ENCODE data around the gene CLK2. TPM values are rescaled to one million over a fixed set of nuclear protein-coding genes. Genes with fewer than 3 reads are reported as not detected.

Gene CLK2
- total and polyA plus RNA-seq, 2 of the 13 experiments (the other 11 are each of a cell fraction or from before 2014, with no cell fraction given): 20.1 to 73.5 TPM

DNA sequence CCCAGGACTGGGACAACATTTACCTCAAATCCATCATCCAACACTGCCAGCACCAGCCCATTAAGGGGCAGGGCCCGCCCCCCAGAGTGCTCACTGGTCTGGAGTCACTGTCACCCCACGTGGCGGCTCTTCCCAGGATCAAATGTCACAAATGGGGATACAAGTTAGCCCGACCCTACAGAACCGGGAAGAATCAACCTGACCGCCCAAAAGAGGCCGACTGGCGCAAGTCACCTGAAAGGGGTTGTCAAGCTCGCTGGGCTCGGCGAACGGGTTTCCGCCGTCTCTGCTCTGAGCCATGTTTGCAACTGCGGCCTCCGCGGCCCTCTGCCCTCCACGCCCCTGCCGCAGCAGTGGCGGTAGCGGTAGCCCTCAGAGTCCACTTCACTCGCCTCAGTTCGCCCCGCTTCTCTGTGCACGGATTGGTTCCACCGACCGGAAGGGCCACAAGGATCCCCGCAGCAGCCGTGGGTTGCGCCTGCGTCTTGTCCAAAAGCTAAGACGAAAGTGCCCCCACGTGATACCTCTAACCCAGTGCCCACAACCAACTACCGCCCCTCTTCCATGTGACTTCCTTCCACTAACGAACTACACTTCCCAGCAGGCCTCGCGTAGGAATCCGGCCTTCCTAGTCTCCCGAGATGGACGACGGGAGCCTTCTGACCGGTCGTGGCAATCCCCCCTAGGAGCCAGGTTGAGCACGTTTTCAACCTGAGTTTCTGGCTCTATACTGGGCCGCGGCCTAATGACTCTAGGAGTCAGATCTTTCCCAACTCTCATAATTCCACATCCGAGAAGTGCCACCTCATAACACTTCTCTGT lies 11.2 kb downstream of the CLK2 start, which contains the start of gene SCAMP3 (continued):
- TF ChIP-seq ZHX2 (IDR thresholded peaks at IDR 0.05; ENCODE audit: low read depth): peak; percentile 22; the same call in 1 of the 2 replicates
- TF ChIP-seq ZHX2 (CRISPR knock-in tag; IDR thresholded peaks at IDR 0.05; ENCODE audit: borderline replicate concordance): no peak
- TF ChIP-seq TCF12 (IDR thresholded peaks at IDR 0.05): no peak
- TF ChIP-seq TCF12 (CRISPR knock-in tag; IDR thresholded peaks at IDR 0.05): no peak
- no peak for TF ChIP-seq ZNF660 (CRISPR knock-in tag; IDR thresholded peaks at IDR 0.05; ENCODE audit: borderline replicate concordance, low read depth)
- TF ChIP-seq SMARCC2 (IDR thresholded peaks at IDR 0.05): no peak
- no peak for TF ChIP-seq CREB3 (CRISPR knock-in tag; IDR thresholded peaks at IDR 0.05)
- no peak for TF ChIP-seq JARID2 (CRISPR knock-in tag; IDR thresholded peaks at IDR 0.05; ENCODE audit: insufficient replicate concordance)
- TF ChIP-seq ZNF296 (CRISPR knock-in tag; conservative IDR thresholded peaks at IDR 0.05): no peak
- TF ChIP-seq POLR2AphosphoS2 (IDR thresholded peaks at IDR 0.05; ENCODE audit: low read depth, low read length): no peak
- TF ChIP-seq HNF4A (CRISPR knock-in tag; IDR thresholded peaks at IDR 0.05): no peak
- TF ChIP-seq ZNF569 (CRISPR knock-in tag; IDR thresholded peaks at IDR 0.05; ENCODE audit: borderline replicate concordance): peak; percentile 94
- TF ChIP-seq, protein P1, sequence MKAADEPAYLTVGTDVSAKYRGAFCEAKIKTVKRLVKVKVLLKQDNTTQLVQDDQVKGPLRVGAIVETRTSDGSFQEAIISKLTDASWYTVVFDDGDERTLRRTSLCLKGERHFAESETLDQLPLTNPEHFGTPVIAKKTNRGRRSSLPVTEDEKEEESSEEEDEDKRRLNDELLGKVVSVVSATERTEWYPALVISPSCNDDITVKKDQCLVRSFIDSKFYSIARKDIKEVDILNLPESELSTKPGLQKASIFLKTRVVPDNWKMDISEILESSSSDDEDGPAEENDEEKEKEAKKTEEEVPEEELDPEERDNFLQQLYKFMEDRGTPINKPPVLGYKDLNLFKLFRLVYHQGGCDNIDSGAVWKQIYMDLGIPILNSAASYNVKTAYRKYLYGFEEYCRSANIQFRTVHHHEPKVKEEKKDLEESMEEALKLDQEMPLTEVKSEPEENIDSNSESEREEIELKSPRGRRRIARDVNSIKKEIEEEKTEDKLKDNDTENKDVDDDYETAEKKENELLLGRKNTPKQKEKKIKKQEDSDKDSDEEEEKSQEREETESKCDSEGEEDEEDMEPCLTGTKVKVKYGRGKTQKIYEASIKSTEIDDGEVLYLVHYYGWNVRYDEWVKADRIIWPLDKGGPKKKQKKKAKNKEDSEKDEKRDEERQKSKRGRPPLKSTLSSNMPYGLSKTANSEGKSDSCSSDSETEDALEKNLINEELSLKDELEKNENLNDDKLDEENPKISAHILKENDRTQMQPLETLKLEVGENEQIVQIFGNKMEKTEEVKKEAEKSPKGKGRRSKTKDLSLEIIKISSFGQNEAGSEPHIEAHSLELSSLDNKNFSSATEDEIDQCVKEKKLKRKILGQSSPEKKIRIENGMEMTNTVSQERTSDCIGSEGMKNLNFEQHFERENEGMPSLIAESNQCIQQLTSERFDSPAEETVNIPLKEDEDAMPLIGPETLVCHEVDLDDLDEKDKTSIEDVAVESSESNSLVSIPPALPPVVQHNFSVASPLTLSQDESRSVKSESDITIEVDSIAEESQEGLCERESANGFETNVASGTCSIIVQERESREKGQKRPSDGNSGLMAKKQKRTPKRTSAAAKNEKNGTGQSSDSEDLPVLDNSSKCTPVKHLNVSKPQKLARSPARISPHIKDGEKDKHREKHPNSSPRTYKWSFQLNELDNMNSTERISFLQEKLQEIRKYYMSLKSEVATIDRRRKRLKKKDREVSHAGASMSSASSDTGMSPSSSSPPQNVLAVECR (CRISPR knock-in tag; IDR thresholded peaks at IDR 0.05; ENCODE audit: borderline replicate concordance): peak; percentile 98
- no peak; the same call in 1 of the 2 replicates for TF ChIP-seq AHR (CRISPR knock-in tag; IDR thresholded peaks at IDR 0.05)
- peak; percentile 69; the same call in 1 of the 2 replicates for TF ChIP-seq ARHGAP35 (CRISPR knock-in tag; IDR thresholded peaks at IDR 0.05; ENCODE audit: borderline replicate concordance)
- no peak for TF ChIP-seq PLRG1 (conservative IDR thresholded peaks at IDR 0.05)
- TF ChIP-seq ZFP36L2 (CRISPR knock-in tag; IDR thresholded peaks at IDR 0.05): 0 out of 2 replicates have a peak, but pooled peaks have one; percentile 79
- no peak for TF ChIP-seq MZF1 (CRISPR knock-in tag; IDR thresholded peaks at IDR 0.05; ENCODE audit: borderline replicate concordance)

All from HepG2 (cell line).